Measurements from ENCODE around the gene PRKAR1A.
"Not testable (repeated sequence)": the region's sequence is repeated elsewhere in the genome, so short reads cannot be mapped to it uniquely, and the experiment has no call there.

Gene PRKAR1A

GRCh38 chr17:68518063-68518815, 6.0 kb downstream of the PRKAR1A start:
- H3K27ac ChIP-seq (replicated peaks), result no peak overlapping the region
- no peaks in the 10 kb centered on the region for H3K27me3 ChIP-seq (ENCODE audit: insufficient read depth, poor library complexity, severe bottlenecking)
- DNase-seq (ENCODE audit: low read depth in 1 of 2, low spot score in 1 of 2), result no peak
- no peak overlapping the region for H3K4me3 ChIP-seq (replicated peaks; ENCODE audit: insufficient read depth, low read length)
- TF ChIP-seq REST (IDR thresholded peaks at IDR 0.05; ENCODE audit: insufficient replicate concordance, low read depth) (no peak), POLR2AphosphoS5 (IDR thresholded peaks at IDR 0.05; ENCODE audit: low read depth) (no peak), CTCF (IDR thresholded peaks at IDR 0.05; ENCODE audit: insufficient read depth, low read length) (no peak), GABPA (IDR thresholded peaks at IDR 0.05; ENCODE audit: low read depth) (no peak), SPI1 (IDR thresholded peaks at IDR 0.05; ENCODE audit: borderline replicate concordance, low read depth) (no peak)

- H3K4me3 ChIP-seq (replicated peaks; ENCODE audit: insufficient read depth, low read length); H3K27ac ChIP-seq (replicated peaks); H3K27me3 ChIP-seq (ENCODE audit: insufficient read depth, poor library complexity, severe bottlenecking); DNase-seq (ENCODE audit: low read depth in 1 of 2, low spot score in 1 of 2): not testable (repeated sequence)
These were observed 6.8 kb downstream of the PRKAR1A start for GRCh38 chr17:68519051-68519450.

- no peak for TF ChIP-seq POLR2AphosphoS5 (IDR thresholded peaks at IDR 0.05; ENCODE audit: low read depth)
- no peak for TF ChIP-seq CTCF (IDR thresholded peaks at IDR 0.05; ENCODE audit: insufficient read depth, low read length)
- no peak for TF ChIP-seq SPI1 (IDR thresholded peaks at IDR 0.05; ENCODE audit: borderline replicate concordance, low read depth)
- TF ChIP-seq GABPA (IDR thresholded peaks at IDR 0.05; ENCODE audit: low read depth), result no peak
- no peak for TF ChIP-seq REST (IDR thresholded peaks at IDR 0.05; ENCODE audit: insufficient replicate concordance, low read depth)
- Histone ChIP-seq H3K27ac (replicated peaks) (no peak overlapping the region), H3K27me3 (ENCODE audit: insufficient read depth, poor library complexity, severe bottlenecking) (no peaks in the 10 kb centered on the region), H3K4me3 (replicated peaks; ENCODE audit: insufficient read depth, low read length) (no peak overlapping the region)
- no peak for DNase-seq (ENCODE audit: low read depth in 1 of 2, low spot score in 1 of 2)
These were observed 7.7 kb downstream of the PRKAR1A start for GRCh38 chr17:68519911-68520310.

GRCh38 chr17:68522266-68522665, 10.0 kb downstream of the PRKAR1A start:
- H3K27me3 ChIP-seq (ENCODE audit: insufficient read depth, poor library complexity, severe bottlenecking), result no peaks in the 10 kb centered on the region
- TF ChIP-seq REST (IDR thresholded peaks at IDR 0.05; ENCODE audit: insufficient replicate concordance, low read depth), result no peak
- no peak overlapping the region for H3K27ac ChIP-seq (replicated peaks)
- DNase-seq (ENCODE audit: low read depth in 1 of 2, low spot score in 1 of 2), result no peak
- no peak overlapping the region for H3K4me3 ChIP-seq (replicated peaks; ENCODE audit: insufficient read depth, low read length)
